HCT116 (cell line): ENCODE data around the gene DNAJC7. TPM values are rescaled to one million over a fixed set of nuclear protein-coding genes. Genes with fewer than 3 reads are reported as not detected.

ENCODE experiments used
- ATAC-seq: fragments of 200-7000 bp; cut with Tn5 transposase; 2 replicates; pipeline ENCODE4 v1.9.1; 2020; ENCODE audit warnings: mild to moderate bottlenecking, moderate library complexity
- BruUV-seq: library from RNA; stranded (reverse); fragments of 400-500 nt; replicated peaks from 2 replicates; lab custom pipeline; 2021; lab: Mats Ljungman, UMichigan
- CTCF ChIA-PET: fragments of 300-600 bp; sonication (Branson Sonifier 250); formaldehyde crosslinking; loops from one replicate; lab custom pipeline; 2021; ENCODE audit warnings: antibody characterized with exemption; lab: Charles Lee
- POLR2A ChIA-PET: fragments of 300-600, 350-600 bp; sonication (Branson Sonifier 250); formaldehyde crosslinking; loops from one replicate; lab custom pipeline; 2021; ENCODE audit warnings: antibody characterized with exemption; lab: Charles Lee
- RAD21 ChIA-PET, 2 experiments: fragments of 300-600 bp; sonication (Branson Sonifier 250); formaldehyde crosslinking; loops; one replicate each; lab custom pipeline; 2023; ENCODE audit warnings: low total read pairs in 2 of 2; ENCODE audit not compliant: uncharacterized antibody in 2 of 2, unreplicated experiment in 2 of 2, low non-redundant PET in 1 of 2; lab: Charles Lee
- DNase-seq: peaks from one replicate; pipeline ENCODE4 v3.0.0-alpha.2; 2010; ENCODE audit warnings: low read depth, low spot score
- H2AFZ ChIP-seq: fragments of 200-600 bp; shearing (Covaris generic), sonication (generic); 2 replicates; pipeline ENCODE4 v1.6.1; 2017; ENCODE audit warnings: low read depth, mixed run types, mixed read lengths, antibody characterized with exemption, low read length; ENCODE audit not compliant: poor library complexity, severe bottlenecking
- H3K27ac ChIP-seq: 2 replicates; pipeline ENCODE4 v1.5.1; 2012; ENCODE audit warnings: low read depth, low read length
- H3K27me3 ChIP-seq: fragments of 200-600 bp; sonication (generic); 2 replicates; pipeline ENCODE4 v1.6.1; 2016; ENCODE audit warnings: mixed run types, low read length, mixed read lengths; ENCODE audit not compliant: insufficient read depth
- H3K36me3 ChIP-seq, 2 experiments: fragments of 200-500 bp in 1 of 2; fragments of 200-600 bp in 1 of 2; sonication (Bioruptor generic) in 1 of 2; sonication (generic) in 1 of 2; 2 replicates each; pipeline versions ENCODE4 v1.5.1 to v1.6.1; 2014 to 2016; ENCODE audit warnings: low read length in 2 of 2, inconsistent platforms in 1 of 2, mixed read lengths in 1 of 2, mixed run types in 1 of 2; ENCODE audit not compliant: insufficient read depth in 2 of 2, control insufficient read depth in 1 of 2
- H3K4me1 ChIP-seq, 2 experiments: fragments of 200-600 bp in 1 of 2; sonication (generic) in 1 of 2; 2 replicates each; pipeline versions ENCODE4 v1.5.1 to v1.6.1; 2012 to 2017; ENCODE audit warnings: low read length in 2 of 2, inconsistent platforms in 1 of 2, mild to moderate bottlenecking in 1 of 2, mixed read lengths in 1 of 2, mixed run types in 1 of 2, moderate library complexity in 1 of 2; ENCODE audit not compliant: insufficient read depth in 2 of 2, control insufficient read depth in 1 of 2
- H3K4me2 ChIP-seq: fragments of 200-600 bp; sonication (generic); 2 replicates; pipeline ENCODE4 v1.6.1; 2017; ENCODE audit warnings: mixed run types, low read length, mixed read lengths
- H3K4me3 ChIP-seq, 2 experiments: fragments of 200-600 bp in 1 of 2; sonication (generic) in 1 of 2; replicated peaks in 1 of 2; 2 replicates each; pipeline ENCODE4 v1.5.1; 2011 to 2016; ENCODE audit warnings: low read length in 2 of 2, control low read depth in 1 of 2, low read depth in 1 of 2, mild to moderate bottlenecking in 1 of 2, mixed read lengths in 1 of 2, mixed run types in 1 of 2
- H3K79me2 ChIP-seq: fragments of 200-600 bp; sonication (generic); 2 replicates; pipeline ENCODE4 v1.6.1; 2017; ENCODE audit warnings: mild to moderate bottlenecking, mixed run types, low read length, moderate library complexity, mixed read lengths; ENCODE audit not compliant: insufficient read depth
- H3K9ac ChIP-seq: fragments of 200-600 bp; sonication (generic); 2 replicates; pipeline ENCODE4 v1.6.1; 2016; ENCODE audit warnings: low read length, mixed read lengths
- H3K9me2 ChIP-seq: fragments of 200-600 bp; sonication (generic), shearing (Covaris generic); 2 replicates; pipeline ENCODE4 v1.6.1; 2017; ENCODE audit warnings: mixed run types, mild to moderate bottlenecking, moderate library complexity; ENCODE audit not compliant: insufficient read depth
- H3K9me3 ChIP-seq, 2 experiments: fragments of 200-500 bp in 1 of 2; fragments of 200-600 bp in 1 of 2; sonication (Bioruptor generic) in 1 of 2; sonication (generic) in 1 of 2; 2 replicates each; pipeline ENCODE4 v1.6.1; 2014 to 2017; ENCODE audit warnings: low read length in 2 of 2, mixed read lengths in 2 of 2, inconsistent platforms in 1 of 2, low read depth in 1 of 2, mild to moderate bottlenecking in 1 of 2, mixed run types in 1 of 2, moderate library complexity in 1 of 2; ENCODE audit not compliant: control insufficient read depth in 1 of 2, insufficient read depth in 1 of 2
- H4K20me1 ChIP-seq: fragments of 200-600 bp; sonication (generic), shearing (Covaris generic); 2 replicates; pipeline ENCODE4 v1.6.1; 2017; ENCODE audit warnings: mixed run types, mild to moderate bottlenecking, moderate library complexity; ENCODE audit not compliant: insufficient read depth
- EGR1 ChIP-seq: IDR thresholded peaks from 2 replicates; pipeline ENCODE4 v1.6.1; 2012; ENCODE audit warnings: low read depth
- EZH2 ChIP-seq: fragments of 200-600 bp; sonication (generic); IDR thresholded peaks from 2 replicates; pipeline ENCODE4 v1.6.1; 2017; ENCODE audit warnings: antibody characterized with exemption, mixed run types
- FOSL1 ChIP-seq: IDR thresholded peaks from 2 replicates; pipeline ENCODE4 v1.6.1; 2012; ENCODE audit warnings: low read depth
- JUND ChIP-seq: IDR thresholded peaks from 2 replicates; pipeline ENCODE4 v1.6.1; 2012
- MAX ChIP-seq: IDR thresholded peaks from 2 replicates; pipeline ENCODE4 v1.6.1; 2012
- POLR2AphosphoS5 ChIP-seq: IDR thresholded peaks from 2 replicates; pipeline ENCODE4 v1.6.1; 2011; ENCODE audit warnings: mild to moderate bottlenecking, low read depth, low read length, moderate library complexity
- RAD21 ChIP-seq: IDR thresholded peaks from 2 replicates; pipeline ENCODE4 v1.6.1; 2012; ENCODE audit warnings: low read depth, mild to moderate bottlenecking
- SIN3A ChIP-seq: IDR thresholded peaks from 2 replicates; pipeline ENCODE4 v1.6.1; 2012; ENCODE audit warnings: low read depth
- SP1 ChIP-seq: IDR thresholded peaks from 2 replicates; pipeline ENCODE4 v1.6.1; 2012; ENCODE audit warnings: low read depth
- SRF ChIP-seq: IDR thresholded peaks from 2 replicates; pipeline ENCODE4 v1.6.1; 2012; ENCODE audit warnings: low read depth
- intact Hi-C: fragments of 100-400 bp; cut with micrococcal nuclease; formaldehyde crosslinking; loops from 2 replicates; pipeline ENCODE4 v1.10.0; 2022
- total RNA-seq: library from RNA; stranded (reverse); gene quantifications from one replicate; pipeline ENCODE4 v1.2.1, GENCODE V29; 2021; ENCODE audit not compliant: unreplicated experiment

DNAJC7 gene
- total RNA-seq, 1 experiment from 2014 or later, result 113 TPM

- no peaks in the 10 kb centered on the region for H3K9me3 ChIP-seq
- BruUV-seq, result no TSS peak
- H3K36me3 ChIP-seq, result peaks cover 7 to 9% of the 10 kb centered on the region in 2 experiments; a peak in 2 of 4 replicates
- no peak overlapping the region for H3K4me2 ChIP-seq
- RAD21 ChIA-PET, result no interaction called here
- H3K27ac ChIP-seq, result no peak overlapping the region
- ATAC-seq (no peak), DNase-seq (no peak)
- no peak overlapping the region for H3K9ac ChIP-seq
- intact Hi-C loops, result loop anchor here (10.0 kb wide), 1 partner anchor 497 kb away; no protein-coding TSS in a partner anchor
- no peaks in the 10 kb centered on the region for H3K9me2 ChIP-seq
- no peaks in the 10 kb centered on the region for H3K79me2 ChIP-seq
- no peaks in the 10 kb centered on the region for H4K20me1 ChIP-seq
- TF ChIP-seq EGR1, result no peak
- no peak for TF ChIP-seq JUND
- TF ChIP-seq SRF, result no peak
- POLR2A ChIA-PET, result interaction anchor here (0.7 to 1.5 kb wide), 3 partner anchors 10 to 305 kb away, joined by 3 read pairs; partner anchors contain the start of gene DNAJC7
- no peaks in the 10 kb centered on the region for H3K27me3 ChIP-seq
- H2AFZ ChIP-seq, result no peak overlapping the region
- CTCF ChIA-PET, result interaction anchor here (0.6 to 3.7 kb wide), 3 partner anchors 12 to 500 kb away, joined by 4 to 15 read pairs (median 4); partner anchors contain the start of gene CNP
- H3K4me3 ChIP-seq, result no peak overlapping the region
- peaks cover 15 to 32% of the 10 kb centered on the region in 2 experiments for H3K4me1 ChIP-seq
These were observed 10.3 kb upstream of the DNAJC7 start for GRCh38 chr17:42027590-42027889.

GRCh38 chr17:42026857-42027589 is 9.8 kb upstream of the DNAJC7 start:
- BruUV-seq, result no TSS peak
- ATAC-seq (no peak), DNase-seq (no peak)
- TF ChIP-seq FOSL1, result no peak
- no peak for TF ChIP-seq EZH2
- TF ChIP-seq SP1, result no peak
- TF ChIP-seq MAX, result no peak
- no peak for TF ChIP-seq POLR2AphosphoS5
- no peak for TF ChIP-seq SIN3A
- TF ChIP-seq RAD21, result no peak
- Histone ChIP-seq H3K9ac (no peak overlapping the region), H3K4me2 (no peak overlapping the region), H4K20me1 (no peaks in the 10 kb centered on the region), H3K4me1 (peaks cover 15 to 32% of the 10 kb centered on the region in 2 experiments), H3K27me3 (no peaks in the 10 kb centered on the region), H3K36me3 (peaks cover 7 to 9% of the 10 kb centered on the region in 2 experiments; a peak in 2 of 4 replicates), H2AFZ (no peak overlapping the region), H3K27ac (no peak overlapping the region), H3K9me2 (no peaks in the 10 kb centered on the region), H3K79me2 (no peaks in the 10 kb centered on the region), H3K4me3 (no peak overlapping the region), H3K9me3 (no peaks in the 10 kb centered on the region)
- POLR2A ChIA-PET, result interaction anchor here (0.7 to 1.2 kb wide), 2 partner anchors 9 to 305 kb away, joined by 3 read pairs; partner anchors contain the start of gene DNAJC7
- CTCF ChIA-PET, result interaction anchor here (0.6 to 3.7 kb wide), 3 partner anchors 61 to 500 kb away, joined by 4 to 15 read pairs (median 15); partner anchors contain the start of gene CNP
- intact Hi-C loops, result loop anchor here (10.0 kb wide), 1 partner anchor 498 kb away; no protein-coding TSS in a partner anchor
- RAD21 ChIA-PET, result no interaction called here
